GM12801 (cell line): Measurements from ENCODE around the gene CPSF3.

Source experiments
- CTCF ChIP-seq: IDR thresholded peaks from one replicate; pipeline ENCODE4 v1.5.1; 2011; ENCODE audit warnings: control low read depth; ENCODE audit not compliant: insufficient read length; ENCODE audit errors: extremely low read depth

CPSF3 gene

GRCh38 chr2:9407363-9407811 lies 16.1 kb upstream of the CPSF3 start:
- TF ChIP-seq CTCF, result no peak

GRCh38 chr2:9408641-9409151 lies 14.8 kb upstream of the CPSF3 start:
- TF ChIP-seq CTCF, result no peak

- no peak for TF ChIP-seq CTCF
These were observed 13.3 kb upstream of the CPSF3 start for GRCh38 chr2:9410108-9410507.

- no peak for TF ChIP-seq CTCF
These were observed 10.7 kb upstream of the CPSF3 start for GRCh38 chr2:9412781-9413180.

GRCh38 chr2:9415516-9416169 lies 7.8 kb upstream of the CPSF3 start:
- no peak for TF ChIP-seq CTCF

- no peak for TF ChIP-seq CTCF
These were observed 7.0 kb upstream of the CPSF3 start for GRCh38 chr2:9416267-9416961.

- TF ChIP-seq CTCF, result no peak
These were observed 6.5 kb upstream of the CPSF3 start for GRCh38 chr2:9416962-9417316.
